Astrocyte (in vitro differentiated cells and primary cell): ENCODE results near the gene CARTPT. TPM values are rescaled to one million over a fixed set of nuclear protein-coding genes. Genes with fewer than 3 reads are reported as not detected.

Experiments
- DNase-seq: peaks from one replicate; pipeline ENCODE4 v3.0.0-alpha.2; 2010; ENCODE audit warnings: low read depth
- FAIRE-seq: peaks from 2 replicates; lab custom pipeline; 2011; peaks lifted over from hg19 to GRCh38; lab: Jason Lieb, UNC
- H2AFZ ChIP-seq: 2 replicates; pipeline ENCODE4 v1.6.0; 2012; ENCODE audit warnings: low read depth, low read length, inconsistent platforms
- H3K27ac ChIP-seq: 2 replicates; pipeline ENCODE4 v1.5.1; 2011; ENCODE audit warnings: low read depth, low read length, inconsistent platforms
- H3K27me3 ChIP-seq: 2 replicates; pipeline ENCODE4 v1.6.0; 2011; ENCODE audit warnings: low read length, inconsistent platforms; ENCODE audit not compliant: insufficient read depth
- H3K36me3 ChIP-seq: 2 replicates; pipeline ENCODE4 v1.5.1; 2011; ENCODE audit warnings: low read length, inconsistent platforms; ENCODE audit not compliant: insufficient read depth
- H3K4me1 ChIP-seq: 2 replicates; pipeline ENCODE4 v1.5.1; 2011; ENCODE audit warnings: low read length, inconsistent platforms; ENCODE audit not compliant: insufficient read depth
- H3K4me2 ChIP-seq: 2 replicates; pipeline ENCODE4 v1.6.0; 2012; ENCODE audit warnings: low read length, inconsistent platforms
- H3K4me3 ChIP-seq: 2 replicates; pipeline ENCODE4 v1.5.1; 2011; ENCODE audit warnings: low read depth, mild to moderate bottlenecking, low read length, inconsistent platforms; ENCODE audit not compliant: insufficient read depth
- H3K79me2 ChIP-seq: 2 replicates; pipeline ENCODE4 v1.6.0; 2012; ENCODE audit warnings: mild to moderate bottlenecking, low read length, inconsistent platforms; ENCODE audit not compliant: insufficient read depth
- H3K9ac ChIP-seq: 2 replicates; pipeline ENCODE4 v1.6.0; 2012; ENCODE audit warnings: mild to moderate bottlenecking, low read length, inconsistent platforms
- H3K9me3 ChIP-seq: 2 replicates; pipeline ENCODE4 v1.5.1; 2012; ENCODE audit warnings: low read depth, mild to moderate bottlenecking, low read length, inconsistent platforms; ENCODE audit not compliant: insufficient read depth
- H4K20me1 ChIP-seq: 2 replicates; pipeline ENCODE4 v1.6.0; 2012; ENCODE audit warnings: low read length, inconsistent platforms; ENCODE audit not compliant: insufficient read depth
- H3K27ac Mint-ChIP-seq: one replicate; pipeline ENCODE4 v1.8.0; 2021; ENCODE audit warnings: mild to moderate bottlenecking, mixed read lengths; ENCODE audit not compliant: unreplicated experiment
- H3K27me3 Mint-ChIP-seq: one replicate; pipeline ENCODE4 v1.8.0; 2021; ENCODE audit warnings: low read depth, mixed read lengths; ENCODE audit not compliant: unreplicated experiment
- H3K36me3 Mint-ChIP-seq: one replicate; pipeline ENCODE4 v1.8.0; 2021; ENCODE audit warnings: low read depth, mixed read lengths; ENCODE audit not compliant: unreplicated experiment
- H3K4me1 Mint-ChIP-seq: one replicate; pipeline ENCODE4 v1.8.0; 2021; ENCODE audit warnings: low read depth, mixed read lengths; ENCODE audit not compliant: unreplicated experiment
- H3K4me3 Mint-ChIP-seq: one replicate; pipeline ENCODE4 v1.8.0; 2021; ENCODE audit warnings: mild to moderate bottlenecking, moderate library complexity, mixed read lengths; ENCODE audit not compliant: unreplicated experiment
- H3K9me3 Mint-ChIP-seq: one replicate; pipeline ENCODE4 v1.8.0; 2021; ENCODE audit warnings: mild to moderate bottlenecking, mixed read lengths; ENCODE audit not compliant: unreplicated experiment
- EZH2 ChIP-seq: IDR thresholded peaks from 2 replicates; pipeline ENCODE4 v1.6.1; 2012; ENCODE audit warnings: mild to moderate bottlenecking, low read length, inconsistent platforms; ENCODE audit not compliant: insufficient read depth
- total RNA-seq: library from RNA; stranded (reverse); gene quantifications from 2 replicates; pipeline ENCODE4 v1.2.1, GENCODE V29; 2021
- TF ChIP-seq, protein P1 (sequence below): IDR thresholded peaks from 2 replicates; pipeline ENCODE4 v1.5.1; 2011; ENCODE audit warnings: low read depth, mild to moderate bottlenecking, inconsistent platforms, low read length, moderate library complexity; ENCODE audit not compliant: insufficient read depth

Gene CARTPT
- total RNA-seq, 1 donor from 2014 or later = not detected

DNA sequence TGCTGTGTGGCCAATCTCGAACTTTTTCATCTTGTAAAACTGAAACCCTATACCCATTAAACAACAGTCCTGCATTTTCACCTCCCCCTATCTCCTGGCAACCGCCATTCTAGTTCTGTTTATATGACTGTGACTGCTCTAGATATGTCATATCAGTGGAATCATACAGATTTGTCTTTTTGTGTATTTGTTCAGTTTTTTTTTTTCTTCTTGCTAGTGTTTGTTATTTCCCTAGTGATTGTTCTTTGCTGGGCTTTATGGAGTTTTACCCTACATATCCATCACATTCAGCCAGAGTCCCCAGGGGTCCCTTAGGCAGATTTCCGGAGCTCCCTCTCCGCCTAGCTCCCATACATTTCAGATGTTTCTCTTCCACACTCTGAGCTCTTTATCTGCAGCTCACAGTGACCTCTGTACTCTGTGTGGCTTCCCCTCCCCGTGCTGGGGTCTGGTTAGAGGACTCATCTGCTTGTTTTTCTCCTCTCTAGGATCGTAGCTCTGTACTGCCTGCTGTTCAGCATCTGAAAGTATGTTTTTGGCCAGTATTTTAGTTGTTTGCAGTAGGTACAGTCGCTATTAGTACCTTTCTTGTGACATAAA is 25.1 kb upstream of the CARTPT start:
- Mint-ChIP-seq H3K27ac (no peak overlapping the region), H3K9me3 (no peaks in the 10 kb centered on the region), H3K4me3 (no peak overlapping the region), H3K36me3 (no peaks in the 10 kb centered on the region), H3K4me1 (peaks cover 14% of the 10 kb centered on the region), H3K27me3 (no peaks in the 10 kb centered on the region)
- Histone ChIP-seq H4K20me1 (no peaks in the 10 kb centered on the region), H3K36me3 (no peaks in the 10 kb centered on the region), H3K9me3 (no peaks in the 10 kb centered on the region), H3K27me3 (peaks cover 6% of the 10 kb centered on the region), H3K4me2 (peak overlapping the region; percentile 25), H3K9ac (no peak overlapping the region), H2AFZ (no peak overlapping the region), H3K4me1 (no peaks in the 10 kb centered on the region), H3K27ac (no peak overlapping the region), H3K79me2 (no peaks in the 10 kb centered on the region), H3K4me3 (no peak overlapping the region)
- DNase-seq (no peak), FAIRE-seq (no peak)
- no peak for TF ChIP-seq EZH2
- TF ChIP-seq, protein P1, sequence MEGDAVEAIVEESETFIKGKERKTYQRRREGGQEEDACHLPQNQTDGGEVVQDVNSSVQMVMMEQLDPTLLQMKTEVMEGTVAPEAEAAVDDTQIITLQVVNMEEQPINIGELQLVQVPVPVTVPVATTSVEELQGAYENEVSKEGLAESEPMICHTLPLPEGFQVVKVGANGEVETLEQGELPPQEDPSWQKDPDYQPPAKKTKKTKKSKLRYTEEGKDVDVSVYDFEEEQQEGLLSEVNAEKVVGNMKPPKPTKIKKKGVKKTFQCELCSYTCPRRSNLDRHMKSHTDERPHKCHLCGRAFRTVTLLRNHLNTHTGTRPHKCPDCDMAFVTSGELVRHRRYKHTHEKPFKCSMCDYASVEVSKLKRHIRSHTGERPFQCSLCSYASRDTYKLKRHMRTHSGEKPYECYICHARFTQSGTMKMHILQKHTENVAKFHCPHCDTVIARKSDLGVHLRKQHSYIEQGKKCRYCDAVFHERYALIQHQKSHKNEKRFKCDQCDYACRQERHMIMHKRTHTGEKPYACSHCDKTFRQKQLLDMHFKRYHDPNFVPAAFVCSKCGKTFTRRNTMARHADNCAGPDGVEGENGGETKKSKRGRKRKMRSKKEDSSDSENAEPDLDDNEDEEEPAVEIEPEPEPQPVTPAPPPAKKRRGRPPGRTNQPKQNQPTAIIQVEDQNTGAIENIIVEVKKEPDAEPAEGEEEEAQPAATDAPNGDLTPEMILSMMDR = no peak

DNA sequence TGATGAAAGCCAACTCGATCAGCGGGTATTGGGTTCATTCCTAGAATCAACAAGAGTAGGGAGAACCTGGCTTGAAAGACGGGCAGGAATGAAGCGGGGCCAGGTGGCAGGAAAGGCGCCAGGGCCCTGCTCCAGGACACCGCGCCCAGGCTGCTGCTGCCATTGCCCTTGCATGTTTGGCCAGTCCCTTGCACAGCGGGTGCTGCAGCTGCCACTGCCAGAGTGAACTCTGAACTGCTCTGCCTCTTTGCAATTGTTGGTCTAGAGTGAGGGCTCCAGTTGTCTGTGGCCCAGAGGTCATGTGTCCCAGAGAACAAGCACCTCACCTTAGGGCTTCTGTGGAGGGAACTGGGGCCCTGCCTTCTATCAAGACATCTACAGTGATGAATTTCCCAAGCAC is 24.0 kb upstream of the CARTPT start:
- no peaks in the 10 kb centered on the region for H3K4me1 ChIP-seq
- H3K79me2 ChIP-seq = no peaks in the 10 kb centered on the region
- peaks cover 4% of the 10 kb centered on the region for H3K27me3 ChIP-seq
- TF ChIP-seq, protein P1 = no peak
- no peak for TF ChIP-seq EZH2
- Mint-ChIP-seq H3K27me3 (no peaks in the 10 kb centered on the region), H3K9me3 (no peaks in the 10 kb centered on the region), H3K4me3 (no peak overlapping the region), H3K36me3 (no peaks in the 10 kb centered on the region), H3K4me1 (peaks cover 14% of the 10 kb centered on the region), H3K27ac (peak overlapping the region; percentile 77)
- H3K9ac ChIP-seq = no peak overlapping the region
- no peak overlapping the region for H3K4me2 ChIP-seq
- no peak overlapping the region for H3K4me3 ChIP-seq
- no peak overlapping the region for H2AFZ ChIP-seq
- H3K9me3 ChIP-seq = no peaks in the 10 kb centered on the region
- no peaks in the 10 kb centered on the region for H3K36me3 ChIP-seq
- DNase-seq (no peak), FAIRE-seq (no peak)
- H4K20me1 ChIP-seq = no peaks in the 10 kb centered on the region
- H3K27ac ChIP-seq = no peak overlapping the region

DNA sequence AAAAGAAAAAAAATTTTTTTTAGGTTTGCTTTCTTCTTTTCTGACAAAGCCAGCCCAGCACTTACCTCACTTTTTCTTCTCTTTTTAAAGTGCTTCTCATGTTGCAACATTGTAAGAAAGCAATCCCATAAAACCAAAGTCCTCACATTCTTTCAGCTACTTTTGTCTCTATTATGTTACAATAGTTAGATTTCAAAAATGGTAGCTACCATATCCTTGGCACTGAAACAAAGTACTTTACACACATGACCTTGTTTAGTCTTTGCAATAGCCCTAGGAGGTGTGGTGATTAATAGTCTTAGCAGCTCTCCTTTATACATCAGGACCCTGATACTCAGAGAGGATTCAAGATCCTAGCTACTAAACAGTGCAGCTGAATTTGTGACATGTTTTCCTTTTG is 23.5 kb upstream of the CARTPT start:
- Histone ChIP-seq H3K27ac (no peak overlapping the region), H3K4me3 (no peak overlapping the region), H3K36me3 (no peaks in the 10 kb centered on the region), H4K20me1 (no peaks in the 10 kb centered on the region), H3K4me2 (no peak overlapping the region), H3K4me1 (no peaks in the 10 kb centered on the region), H3K9me3 (no peaks in the 10 kb centered on the region), H3K79me2 (no peaks in the 10 kb centered on the region), H3K9ac (no peak overlapping the region), H2AFZ (no peak overlapping the region), H3K27me3 (peaks cover 7% of the 10 kb centered on the region)
- TF ChIP-seq, protein P1 = no peak
- TF ChIP-seq EZH2 = no peak
- H3K36me3 Mint-ChIP-seq = no peaks in the 10 kb centered on the region
- FAIRE-seq (no peak), DNase-seq (peak; percentile 8)
- peaks cover 14% of the 10 kb centered on the region for H3K4me1 Mint-ChIP-seq
- no peaks in the 10 kb centered on the region for H3K27me3 Mint-ChIP-seq
- no peaks in the 10 kb centered on the region for H3K9me3 Mint-ChIP-seq
- no peak overlapping the region for H3K4me3 Mint-ChIP-seq
- H3K27ac Mint-ChIP-seq = no peak overlapping the region
